IMR-90 (cell line): Measurements from ENCODE around the gene BPIFB2. TPM values are rescaled to one million over a fixed set of nuclear protein-coding genes. Genes with fewer than 3 reads are reported as not detected.

Experiments
- ATAC-seq: fragments of 200-7000 bp; cut with Tn5 transposase; 2 replicates; pipeline ENCODE4 v1.9.1; 2020; ENCODE audit warnings: low read depth, mild to moderate bottlenecking, moderate library complexity
- BruUV-seq: library from RNA; stranded (reverse); fragments of 400-500 nt; replicated peaks from 2 replicates; lab custom pipeline; 2021; lab: Mats Ljungman, UMichigan
- CTCF ChIA-PET: fragments of 300-600 bp; formaldehyde crosslinking; extraction: SDS; loops from one replicate; lab custom pipeline; 2021; ENCODE audit warnings: antibody characterized with exemption; lab: Yijun Ruan, JAX
- POLR2A ChIA-PET: fragments of 300-600 bp; sonication (Branson Sonifier 250); formaldehyde crosslinking; loops from one replicate; lab custom pipeline; 2022; ENCODE audit warnings: antibody characterized with exemption; ENCODE audit not compliant: unreplicated experiment; lab: Charles Lee
- DNase-seq: peaks from one replicate; pipeline ENCODE4 v3.0.0; 2013
- H2AFZ ChIP-seq: replicated peaks from 2 replicates; pipeline ENCODE3; 2013; ENCODE audit warnings: low read length, mild to moderate bottlenecking; ENCODE audit not compliant: poor library complexity
- H2AK5ac ChIP-seq: 2 replicates; pipeline ENCODE4 v1.6.1; 2013; ENCODE audit warnings: low read depth, low read length, inconsistent platforms
- H2AK9ac ChIP-seq: replicated peaks from 2 replicates; pipeline ENCODE3; 2013; ENCODE audit warnings: mild to moderate bottlenecking, low read depth, low read length, moderate library complexity; ENCODE audit not compliant: poor library complexity
- H2BK120ac ChIP-seq: 2 replicates; pipeline ENCODE4 v1.6.1; 2013; ENCODE audit warnings: low read depth, low read length, inconsistent platforms
- H2BK15ac ChIP-seq: 3 replicates; pipeline ENCODE4 v1.6.1; 2013; ENCODE audit warnings: low read depth, low read length, inconsistent platforms
- H2BK20ac ChIP-seq: 2 replicates; pipeline ENCODE4 v1.6.1; 2013; ENCODE audit warnings: low read depth, mild to moderate bottlenecking, inconsistent platforms, low read length, moderate library complexity
- H2BK5ac ChIP-seq: 2 replicates; pipeline ENCODE4 v1.6.1; 2013; ENCODE audit warnings: mild to moderate bottlenecking, low read depth, low read length, inconsistent platforms; ENCODE audit not compliant: poor library complexity, severe bottlenecking
- H3K14ac ChIP-seq: replicated peaks from 2 replicates; pipeline ENCODE4 v1.6.1; 2013; ENCODE audit warnings: low read depth, low read length, inconsistent platforms
- H3K18ac ChIP-seq: 2 replicates; pipeline ENCODE4 v1.6.1; 2013; ENCODE audit warnings: low read depth, low read length, control low read depth
- H3K23ac ChIP-seq: 2 replicates; pipeline ENCODE4 v1.6.1; 2013; ENCODE audit warnings: low read depth, low read length, inconsistent platforms
- H3K27ac ChIP-seq: 2 replicates; pipeline ENCODE4 v1.5.1; 2013; ENCODE audit warnings: mild to moderate bottlenecking, control low read depth, low read length; ENCODE audit not compliant: insufficient read depth
- H3K27me3 ChIP-seq: 2 replicates; pipeline ENCODE4 v1.6.1; 2013; ENCODE audit warnings: low read length; ENCODE audit not compliant: control insufficient read depth, insufficient read depth
- H3K36me3 ChIP-seq: 2 replicates; pipeline ENCODE4 v1.6.1; 2013; ENCODE audit warnings: low read length, mixed read lengths; ENCODE audit not compliant: control insufficient read depth, insufficient read depth
- H3K4ac ChIP-seq: 2 replicates; pipeline ENCODE4 v1.6.1; 2013; ENCODE audit warnings: low read depth, low read length, inconsistent platforms
- H3K4me1 ChIP-seq: 2 replicates; pipeline ENCODE4 v1.6.1; 2013; ENCODE audit warnings: low read length, mixed read lengths; ENCODE audit not compliant: control insufficient read depth, insufficient read depth
- H3K4me2 ChIP-seq: 2 replicates; pipeline ENCODE4 v1.6.1; 2013; ENCODE audit warnings: low read depth, mild to moderate bottlenecking, control low read depth, low read length, moderate library complexity
- H3K4me3 ChIP-seq: 2 replicates; pipeline ENCODE4 v1.5.1; 2013; ENCODE audit warnings: low read depth, mild to moderate bottlenecking, control low read depth, low read length, moderate library complexity; ENCODE audit not compliant: insufficient read depth
- H3K56ac ChIP-seq: 2 replicates; pipeline ENCODE4 v1.6.1; 2013; ENCODE audit warnings: low read length, inconsistent platforms; ENCODE audit not compliant: insufficient read depth; ENCODE audit errors: extremely low read depth
- H3K79me1 ChIP-seq, 2 experiments: 2 replicates each; pipeline ENCODE4 v1.6.1; 2013; ENCODE audit warnings: low read length in 2 of 2, inconsistent platforms in 1 of 2, low read depth in 1 of 2
- H3K9ac ChIP-seq: 2 replicates; pipeline ENCODE4 v1.6.1; 2013; ENCODE audit warnings: low read depth, low read length, control low read depth
- H3K9me1 ChIP-seq: 2 replicates; pipeline ENCODE4 v1.6.1; 2013; ENCODE audit warnings: low read length, inconsistent platforms; ENCODE audit not compliant: insufficient read depth
- H3K9me3 ChIP-seq: 2 replicates; pipeline ENCODE4 v1.6.1; 2013; ENCODE audit warnings: low read length; ENCODE audit not compliant: control insufficient read depth, insufficient read depth
- H4K20me1 ChIP-seq: 2 replicates; pipeline ENCODE4 v1.6.1; 2013; ENCODE audit warnings: low read length, inconsistent platforms; ENCODE audit not compliant: insufficient read depth
- H4K5ac ChIP-seq: 2 replicates; pipeline ENCODE4 v1.6.1; 2013; ENCODE audit warnings: mild to moderate bottlenecking, low read depth, low read length, control low read depth
- H4K8ac ChIP-seq, 2 experiments: 2 replicates each; pipeline ENCODE4 v1.6.1; 2013; ENCODE audit warnings: low read depth in 2 of 2, low read length in 2 of 2, control low read depth in 1 of 2, inconsistent platforms in 1 of 2
- H4K91ac ChIP-seq: 2 replicates; pipeline ENCODE4 v1.6.1; 2013; ENCODE audit warnings: low read depth, low read length, inconsistent platforms; ENCODE audit not compliant: insufficient read depth
- CEBPB ChIP-seq: IDR thresholded peaks from 2 replicates; pipeline ENCODE4 v1.6.1; 2012; ENCODE audit warnings: low read depth, low read length, improper control_type of control experiment
- RFX5 ChIP-seq: IDR thresholded peaks from 2 replicates; pipeline ENCODE4 v1.8.0; 2012; ENCODE audit warnings: low read depth, mild to moderate bottlenecking, low read length, moderate library complexity
- WGBS, 2 experiments: methylation state at CpG; one replicate each; pipeline versions ENCODE4 v1.1.5 to v1.1.7; 2013; ENCODE audit warnings: missing lambda C conversion rate in 2 of 2; ENCODE audit not compliant: insufficient read length in 1 of 2; ENCODE audit errors: extremely low coverage in 2 of 2; 5-methylcytosine and 5-hydroxymethylcytosine counted together
- dilution Hi-C: fragments of 300-500 bp; cut with HindIII; formaldehyde crosslinking; loops from one replicate; pipeline ENCODE4 v1.14.3; 2018; ENCODE audit warnings: low sequenced_read_pairs; ENCODE audit not compliant: unreplicated experiment
- in situ Hi-C: fragments of 300-500 bp; cut with MboI; formaldehyde crosslinking; loops from 3 replicates; pipeline ENCODE4 v1.14.3; 2019; ENCODE audit warnings: low sequenced_read_pairs, inconsistent platforms, mixed read lengths
- intact Hi-C: fragments of 100-400 bp; cut with micrococcal nuclease; formaldehyde crosslinking; loops from 2 replicates; pipeline ENCODE4 v1.10.0; 2022
- polyA plus RNA-seq, 3 experiments: library from polyadenylated mRNA; depleted of rRNA; stranded (reverse); fragments of >200 nt; gene quantifications; 2 replicates each; pipeline ENCODE4 v1.2.3, GENCODE V29; 2012; ENCODE audit warnings: low replicate concordance in 1 of 3
- total RNA-seq: library from RNA; depleted of rRNA; stranded (reverse); fragments of >200 nt; gene quantifications from 2 replicates; pipeline ENCODE4 v1.2.3, GENCODE V29; 2012

Gene BPIFB2
- total and polyA plus RNA-seq, 2 of the 4 experiments (the other 2 are of a cell fraction) = not detected

DNA sequence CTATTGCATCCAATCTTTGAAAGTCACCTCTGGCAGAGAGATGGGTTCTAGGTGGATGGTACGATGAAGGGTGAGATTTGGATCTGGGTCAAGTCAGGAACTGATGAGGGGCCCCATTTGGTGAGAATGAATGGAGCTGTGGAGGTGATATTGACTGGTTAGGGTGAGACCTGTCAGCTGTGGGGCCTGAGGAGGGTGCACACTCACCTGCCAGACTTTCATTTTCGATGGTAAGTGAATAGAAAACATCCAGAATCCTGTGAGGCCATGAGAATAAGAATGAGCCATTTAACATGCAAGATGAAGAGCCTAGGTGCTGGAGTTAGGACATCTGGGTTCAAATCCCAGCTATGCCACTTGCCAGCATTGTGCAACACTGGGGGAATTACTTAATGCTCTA lies 10.1 kb upstream of the BPIFB2 start:
- Histone ChIP-seq H4K20me1 (no peaks in the 10 kb centered on the region), H3K9me3 (no peaks in the 10 kb centered on the region), H3K27me3 (peaks cover 3% of the 10 kb centered on the region), H3K36me3 (no peaks in the 10 kb centered on the region), H3K56ac (no peak overlapping the region), H3K27ac (no peak overlapping the region), H2AFZ (no peak overlapping the region), H3K4me3 (no peak overlapping the region), H3K4me2 (no peak overlapping the region), H2BK15ac (no peak overlapping the region), H2BK5ac (no peak overlapping the region), H3K14ac (no peak overlapping the region), H3K9ac (no peak overlapping the region), H3K4me1 (no peaks in the 10 kb centered on the region), H3K4ac (no peak overlapping the region), H2AK5ac (no peak overlapping the region), H4K91ac (no peak overlapping the region), H3K79me1 (no peaks in the 10 kb centered on the region), H3K9me1 (no peaks in the 10 kb centered on the region), H3K23ac (no peak overlapping the region), H2AK9ac (no peak overlapping the region), H2BK20ac (no peak overlapping the region), H2BK120ac (no peak overlapping the region), H3K18ac (no peak overlapping the region), H4K5ac (no peak overlapping the region), H4K8ac (no peak overlapping the region)
- no TSS peak for BruUV-seq
- ChIA-PET POLR2A (no interaction called here), CTCF (no interaction called here)
- TF ChIP-seq CEBPB = 0 out of 2 replicates have a peak, but pooled peaks have one; percentile 1
- no peak for TF ChIP-seq RFX5
- ATAC-seq = no peak
- WGBS, 2 experiments = 0% methylated on average over 1 of the region's 2 CpGs; no CpG with 5 or more reads in 1 of the 2 experiments
- dilution Hi-C loops = no loop called here
- in situ Hi-C loops = no loop called here
- DNase-seq = no peak
- intact Hi-C loops = no loop called here
